H9 (cell line): ENCODE measurements around the gene MSH6. TPM values are rescaled to one million over a fixed set of nuclear protein-coding genes. Genes with fewer than 3 reads are reported as not detected.
A peak's percentile ranks its signal among the peaks of the same experiment; 100 is the strongest.

ENCODE experiments used
- DNase-seq: peaks from one replicate; pipeline ENCODE4 v3.0.0-alpha.2; 2017
- H2AFZ ChIP-seq: one replicate; pipeline ENCODE4 v1.6.1; 2013; ENCODE audit warnings: mild to moderate bottlenecking, low read length, control low read depth, moderate library complexity
- H2AK5ac ChIP-seq: 2 replicates; pipeline ENCODE4 v1.6.1; 2013; ENCODE audit warnings: low read length, control low read depth, mixed read lengths; ENCODE audit not compliant: insufficient read length
- H2BK120ac ChIP-seq: one replicate; pipeline ENCODE4 v1.6.1; 2013; ENCODE audit warnings: low read depth, mild to moderate bottlenecking, low read length, control low read depth, inconsistent platforms; ENCODE audit not compliant: poor library complexity, severe bottlenecking
- H2BK12ac ChIP-seq: 2 replicates; pipeline ENCODE4 v1.6.1; 2013; ENCODE audit warnings: low read length, control low read depth, mixed read lengths, low read depth; ENCODE audit not compliant: insufficient read length
- H2BK15ac ChIP-seq: 2 replicates; pipeline ENCODE4 v1.6.1; 2013; ENCODE audit warnings: low read depth, low read length, control low read depth
- H2BK20ac ChIP-seq: one replicate; pipeline ENCODE4 v1.6.1; 2013; ENCODE audit warnings: low read depth, mild to moderate bottlenecking, low read length, control low read depth, inconsistent platforms; ENCODE audit not compliant: poor library complexity, severe bottlenecking
- H2BK5ac ChIP-seq: 2 replicates; pipeline ENCODE4 v1.6.1; 2013; ENCODE audit warnings: low read length, control low read depth, mixed read lengths; ENCODE audit not compliant: insufficient read length
- H3K14ac ChIP-seq: 2 replicates; pipeline ENCODE4 v1.6.1; 2013; ENCODE audit warnings: low read length, control low read depth; ENCODE audit not compliant: insufficient read depth
- H3K18ac ChIP-seq: 2 replicates; pipeline ENCODE4 v1.6.1; 2013; ENCODE audit warnings: low read depth, mild to moderate bottlenecking, mixed read lengths, low read length, control low read depth; ENCODE audit not compliant: insufficient read length
- H3K23ac ChIP-seq: 2 replicates; pipeline ENCODE4 v1.6.1; 2013; ENCODE audit warnings: low read length, control low read depth, mixed read lengths, low read depth; ENCODE audit not compliant: insufficient read length
- H3K23me2 ChIP-seq: 2 replicates; pipeline ENCODE4 v1.6.1; 2013; ENCODE audit warnings: low read depth, mild to moderate bottlenecking, mixed read lengths, low read length, control low read depth; ENCODE audit not compliant: insufficient read length, poor library complexity, severe bottlenecking
- H3K27ac ChIP-seq: 2 replicates; pipeline ENCODE4 v1.5.1; 2013; ENCODE audit warnings: low read length, control low read depth, mixed read lengths, low read depth; ENCODE audit not compliant: insufficient read length
- H3K27me3 ChIP-seq: 2 replicates; pipeline ENCODE4 v1.6.1; 2013; ENCODE audit warnings: low read length, control low read depth, inconsistent platforms; ENCODE audit not compliant: insufficient read depth
- H3K4ac ChIP-seq: 2 replicates; pipeline ENCODE4 v1.6.1; 2013; ENCODE audit warnings: low read depth, mild to moderate bottlenecking, control low read depth, inconsistent platforms, low read length, moderate library complexity
- H3K4me1 ChIP-seq: 2 replicates; pipeline ENCODE4 v1.6.1; 2013; ENCODE audit warnings: low read length, control low read depth, inconsistent platforms; ENCODE audit not compliant: insufficient read depth
- H3K4me2 ChIP-seq: 2 replicates; pipeline ENCODE4 v1.6.1; 2013; ENCODE audit warnings: low read length, control low read depth, mixed read lengths; ENCODE audit not compliant: insufficient read length, insufficient read depth
- H3K56ac ChIP-seq: 2 replicates; pipeline ENCODE4 v1.6.1; 2013; ENCODE audit warnings: low read depth, mild to moderate bottlenecking, mixed read lengths, low read length, control low read depth; ENCODE audit not compliant: insufficient read length
- H3K79me1 ChIP-seq: 2 replicates; pipeline ENCODE4 v1.6.1; 2013; ENCODE audit warnings: low read depth, mild to moderate bottlenecking, moderate library complexity, low read length, control low read depth, inconsistent platforms; ENCODE audit not compliant: insufficient read depth, poor library complexity, severe bottlenecking
- H3K79me2 ChIP-seq: 2 replicates; pipeline ENCODE4 v1.6.1; 2013; ENCODE audit warnings: low read length, control low read depth, inconsistent platforms; ENCODE audit not compliant: insufficient read depth
- H3K9ac ChIP-seq: 2 replicates; pipeline ENCODE4 v1.6.1; 2013; ENCODE audit warnings: low read length, control low read depth, mixed read lengths; ENCODE audit not compliant: insufficient read length; ENCODE audit errors: extremely low read depth
- H3K9me3 ChIP-seq: one replicate; pipeline ENCODE4 v1.6.1; 2013; ENCODE audit warnings: low read depth, low read length, inconsistent platforms; ENCODE audit not compliant: control insufficient read depth
- H3T11ph ChIP-seq: one replicate; pipeline ENCODE4 v1.6.1; 2013; ENCODE audit warnings: mild to moderate bottlenecking, low read length, control low read depth, inconsistent platforms
- H4K20me1 ChIP-seq: one replicate; pipeline ENCODE4 v1.6.1; 2013; ENCODE audit not compliant: control insufficient read depth, insufficient read length, insufficient read depth
- H4K5ac ChIP-seq: 2 replicates; pipeline ENCODE4 v1.6.1; 2013; ENCODE audit warnings: low read depth, mild to moderate bottlenecking, mixed read lengths, low read length, control low read depth; ENCODE audit not compliant: insufficient read length
- H4K8ac ChIP-seq: replicated peaks from 2 replicates; pipeline ENCODE4 v1.6.1; 2013; ENCODE audit warnings: low read length, control low read depth, mixed read lengths, low read depth; ENCODE audit not compliant: insufficient read length
- H4K91ac ChIP-seq: 2 replicates; pipeline ENCODE4 v1.6.1; 2013; ENCODE audit warnings: low read depth, mild to moderate bottlenecking, moderate library complexity, mixed read lengths, low read length, control low read depth; ENCODE audit not compliant: insufficient read length
- H3K27ac Mint-ChIP-seq, 3 experiments: 2 replicates in 2 of 3; 3 replicates in 1 of 3; pipeline ENCODE4 v1.8.0; 2020 to 2021; ENCODE audit warnings: mixed read lengths in 3 of 3, mild to moderate bottlenecking in 1 of 3, moderate library complexity in 1 of 3
- H3K27me3 Mint-ChIP-seq: 2 replicates; pipeline ENCODE4 v1.8.0; 2021; ENCODE audit warnings: low read depth, mild to moderate bottlenecking, moderate library complexity, mixed read lengths
- H3K36me3 Mint-ChIP-seq, 3 experiments: 2 replicates in 2 of 3; 3 replicates in 1 of 3; pipeline ENCODE4 v1.8.0; 2020 to 2021; ENCODE audit warnings: low read depth in 3 of 3, mixed read lengths in 3 of 3; ENCODE audit not compliant: insufficient read depth in 1 of 3
- H3K4me1 Mint-ChIP-seq, 2 experiments: 2 replicates each; pipeline ENCODE4 v1.8.0; 2020; ENCODE audit warnings: mixed read lengths in 2 of 2
- H3K4me3 Mint-ChIP-seq, 2 experiments: 2 replicates in 1 of 2; 3 replicates in 1 of 2; pipeline ENCODE4 v1.8.0; 2020 to 2021; ENCODE audit warnings: mild to moderate bottlenecking in 2 of 2, mixed read lengths in 2 of 2, moderate library complexity in 1 of 2
- H3K9me3 Mint-ChIP-seq, 2 experiments: 2 replicates in 1 of 2; 3 replicates in 1 of 2; pipeline ENCODE4 v1.8.0; 2020; ENCODE audit warnings: mild to moderate bottlenecking in 2 of 2, mixed read lengths in 2 of 2, moderate library complexity in 1 of 2
- CTCF ChIP-seq: fragments of 200-600 bp; sonication (generic); conservative IDR thresholded peaks from 3 replicates; pipeline ENCODE4 v1.8.0; 2021; ENCODE audit warnings: antibody characterized with exemption, mild to moderate bottlenecking
- WGBS: extraction: QIAGEN DNeasy Blood & Tissue Kit; methylation state at CpG from one replicate; pipeline ENCODE4 v1.1.7; 2013; ENCODE audit warnings: missing lambda C conversion rate, low lambda C conversion rate, mixed read lengths; ENCODE audit not compliant: insufficient read length; ENCODE audit errors: extremely low coverage; 5-methylcytosine and 5-hydroxymethylcytosine counted together
- total RNA-seq: library from RNA; stranded (reverse); gene quantifications from 2 replicates; pipeline ENCODE4 v1.2.1, GENCODE V29; 2021

The MSH6 gene
- total RNA-seq, 1 experiment from 2014 or later = 303 TPM

DNA sequence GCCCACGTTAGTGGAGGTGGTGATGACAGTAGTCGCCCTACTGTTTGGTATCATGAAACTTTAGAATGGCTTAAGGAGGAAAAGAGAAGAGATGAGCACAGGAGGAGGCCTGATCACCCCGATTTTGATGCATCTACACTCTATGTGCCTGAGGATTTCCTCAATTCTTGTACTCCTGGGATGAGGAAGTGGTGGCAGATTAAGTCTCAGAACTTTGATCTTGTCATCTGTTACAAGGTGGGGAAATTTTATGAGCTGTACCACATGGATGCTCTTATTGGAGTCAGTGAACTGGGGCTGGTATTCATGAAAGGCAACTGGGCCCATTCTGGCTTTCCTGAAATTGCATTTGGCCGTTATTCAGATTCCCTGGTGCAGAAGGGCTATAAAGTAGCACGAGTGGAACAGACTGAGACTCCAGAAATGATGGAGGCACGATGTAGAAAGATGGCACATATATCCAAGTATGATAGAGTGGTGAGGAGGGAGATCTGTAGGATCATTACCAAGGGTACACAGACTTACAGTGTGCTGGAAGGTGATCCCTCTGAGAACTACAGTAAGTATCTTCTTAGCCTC, 16.2 kb downstream of the MSH6 start:
- Histone ChIP-seq H2AK5ac (no peak overlapping the region), H2BK120ac (no peak overlapping the region), H3K4me2 (no peak overlapping the region), H2AFZ (no peak overlapping the region), H3T11ph (no peak overlapping the region), H4K20me1 (no peaks in the 10 kb centered on the region), H3K23me2 (no peaks in the 10 kb centered on the region), H4K8ac (no peak overlapping the region), H3K9ac (no peak overlapping the region), H2BK15ac (no peak overlapping the region), H3K79me2 (peaks cover 14% of the 10 kb centered on the region; the same call in 1 of the 2 replicates), H3K27ac (no peak overlapping the region), H2BK12ac (no peak overlapping the region), H3K9me3 (no peaks in the 10 kb centered on the region), H2BK5ac (no peak overlapping the region), H3K79me1 (peaks cover 16% of the 10 kb centered on the region), H3K56ac (no peak overlapping the region), H3K4ac (no peak overlapping the region), H2BK20ac (no peak overlapping the region), H3K14ac (no peak overlapping the region), H3K18ac (no peak overlapping the region), H3K23ac (no peak overlapping the region), H4K5ac (no peak overlapping the region), H3K4me1 (no peaks in the 10 kb centered on the region), H4K91ac (no peak overlapping the region), H3K27me3 (no peaks in the 10 kb centered on the region)
- no peaks in the 10 kb centered on the region; a peak in 1 of 5 replicates for H3K9me3 Mint-ChIP-seq
- DNase-seq = no peak
- peaks cover 71 to 98% (median 93%) of the 10 kb centered on the region in 3 experiments for H3K36me3 Mint-ChIP-seq
- WGBS = no CpG with 5 or more reads among the region's 6 CpGs
- H3K27ac Mint-ChIP-seq = peak overlapping the region in 1 of 3 experiments; percentile 76; a peak in 1 of 7 replicates
- TF ChIP-seq CTCF = no peak
- H3K4me1 Mint-ChIP-seq = no peaks in the 10 kb centered on the region; a peak in 1 of 4 replicates
- H3K4me3 Mint-ChIP-seq = no peak overlapping the region
- no peaks in the 10 kb centered on the region for H3K27me3 Mint-ChIP-seq
